ENCODE measurements around the gene CLEC5A.

Gene CLEC5A

GRCh38 chr7:141941075-141941474 lies 5.7 kb downstream of the CLEC5A start:
- H3K27me3 ChIP-seq (ENCODE audit: insufficient read depth, low read length, poor library complexity, severe bottlenecking) = no peaks in the 10 kb centered on the region
- H3K4me1 ChIP-seq (ENCODE audit: insufficient read depth, low read length, poor library complexity, severe bottlenecking) = no peaks in the 10 kb centered on the region
- no peaks in the 10 kb centered on the region for H3K79me2 ChIP-seq (ENCODE audit: insufficient read depth, low read length)
- no peaks in the 10 kb centered on the region for H3K9me2 ChIP-seq (replicated peaks; ENCODE audit: low read depth, low read length)
- no peak overlapping the region for H3K4me3 ChIP-seq (ENCODE audit: low read length, poor library complexity, severe bottlenecking)
- H3F3A ChIP-seq (ENCODE audit: low read depth) = no peaks in the 10 kb centered on the region
- H3K4me2 ChIP-seq (ENCODE audit: low read depth, low read length, poor library complexity, severe bottlenecking) = no peak overlapping the region
- H3K9ac ChIP-seq (ENCODE audit: low read depth, low read length, poor library complexity, severe bottlenecking) = no peak overlapping the region
- no peaks in the 10 kb centered on the region for H4K20me1 ChIP-seq (ENCODE audit: insufficient read depth, low read length, poor library complexity, severe bottlenecking)
- H3K36me3 ChIP-seq (ENCODE audit: insufficient read depth, low read length) = no peaks in the 10 kb centered on the region
- no peak overlapping the region for H2AFZ ChIP-seq (ENCODE audit: low read length)
- no peak for TF ChIP-seq CTCF (conservative IDR thresholded peaks at IDR 0.05; ENCODE audit: low read length)
- TF ChIP-seq EZH2phosphoT487 (IDR thresholded peaks at IDR 0.05; ENCODE audit: borderline replicate concordance) = no peak
- H3K9me3 ChIP-seq (ENCODE audit: insufficient read depth, low read depth, low read length) = no peaks in the 10 kb centered on the region; the same call in 1 of the 2 replicates

- H3K27me3 ChIP-seq (ENCODE audit: insufficient read depth, low read length, poor library complexity, severe bottlenecking) = no peaks in the 10 kb centered on the region
- no peak overlapping the region for H2AFZ ChIP-seq (ENCODE audit: low read length)
- H3K79me2 ChIP-seq (ENCODE audit: insufficient read depth, low read length) = no peaks in the 10 kb centered on the region
- no peaks in the 10 kb centered on the region for H4K20me1 ChIP-seq (ENCODE audit: insufficient read depth, low read length, poor library complexity, severe bottlenecking)
- H3K4me2 ChIP-seq (ENCODE audit: low read depth, low read length, poor library complexity, severe bottlenecking) = no peak overlapping the region
- no peaks in the 10 kb centered on the region for H3K36me3 ChIP-seq (ENCODE audit: insufficient read depth, low read length)
- no peaks in the 10 kb centered on the region for H3K9me3 ChIP-seq (ENCODE audit: insufficient read depth, low read depth, low read length)
- TF ChIP-seq CTCF (conservative IDR thresholded peaks at IDR 0.05; ENCODE audit: low read length) (no peak), EZH2phosphoT487 (IDR thresholded peaks at IDR 0.05; ENCODE audit: borderline replicate concordance) (no peak)
- H3K9ac ChIP-seq (ENCODE audit: low read depth, low read length, poor library complexity, severe bottlenecking) = no peak overlapping the region
- H3K9me2 ChIP-seq (replicated peaks; ENCODE audit: low read depth, low read length) = no peaks in the 10 kb centered on the region
- H3K4me1 ChIP-seq (ENCODE audit: insufficient read depth, low read length, poor library complexity, severe bottlenecking) = peaks cover 8% of the 10 kb centered on the region
- no peak overlapping the region for H3K4me3 ChIP-seq (ENCODE audit: low read length, poor library complexity, severe bottlenecking)
- H3F3A ChIP-seq (ENCODE audit: low read depth) = no peaks in the 10 kb centered on the region
Observed at GRCh38 chr7:141930211-141930610, 16.6 kb downstream of the CLEC5A start.

GRCh38 chr7:141928845-141929195 lies 18.0 kb downstream of the CLEC5A start:
- no peaks in the 10 kb centered on the region for H3F3A ChIP-seq (ENCODE audit: low read depth)
- no peak overlapping the region for H3K4me2 ChIP-seq (ENCODE audit: low read depth, low read length, poor library complexity, severe bottlenecking)
- TF ChIP-seq CTCF (conservative IDR thresholded peaks at IDR 0.05; ENCODE audit: low read length) = no peak
- TF ChIP-seq EZH2phosphoT487 (IDR thresholded peaks at IDR 0.05; ENCODE audit: borderline replicate concordance) = no peak
- no peaks in the 10 kb centered on the region for H3K9me2 ChIP-seq (replicated peaks; ENCODE audit: low read depth, low read length)
- no peaks in the 10 kb centered on the region for H3K9me3 ChIP-seq (ENCODE audit: insufficient read depth, low read depth, low read length)
- no peaks in the 10 kb centered on the region for H3K27me3 ChIP-seq (ENCODE audit: insufficient read depth, low read length, poor library complexity, severe bottlenecking)
- no peaks in the 10 kb centered on the region for H4K20me1 ChIP-seq (ENCODE audit: insufficient read depth, low read length, poor library complexity, severe bottlenecking)
- H3K9ac ChIP-seq (ENCODE audit: low read depth, low read length, poor library complexity, severe bottlenecking) = no peak overlapping the region
- H3K36me3 ChIP-seq (ENCODE audit: insufficient read depth, low read length) = no peaks in the 10 kb centered on the region
- no peak overlapping the region for H3K4me3 ChIP-seq (ENCODE audit: low read length, poor library complexity, severe bottlenecking)
- no peak overlapping the region for H2AFZ ChIP-seq (ENCODE audit: low read length)
- peaks cover 8% of the 10 kb centered on the region for H3K4me1 ChIP-seq (ENCODE audit: insufficient read depth, low read length, poor library complexity, severe bottlenecking)
- H3K79me2 ChIP-seq (ENCODE audit: insufficient read depth, low read length) = no peaks in the 10 kb centered on the region

All from Loucy (cell line).